ENCODE data around the gene SRSF9.

DNA sequence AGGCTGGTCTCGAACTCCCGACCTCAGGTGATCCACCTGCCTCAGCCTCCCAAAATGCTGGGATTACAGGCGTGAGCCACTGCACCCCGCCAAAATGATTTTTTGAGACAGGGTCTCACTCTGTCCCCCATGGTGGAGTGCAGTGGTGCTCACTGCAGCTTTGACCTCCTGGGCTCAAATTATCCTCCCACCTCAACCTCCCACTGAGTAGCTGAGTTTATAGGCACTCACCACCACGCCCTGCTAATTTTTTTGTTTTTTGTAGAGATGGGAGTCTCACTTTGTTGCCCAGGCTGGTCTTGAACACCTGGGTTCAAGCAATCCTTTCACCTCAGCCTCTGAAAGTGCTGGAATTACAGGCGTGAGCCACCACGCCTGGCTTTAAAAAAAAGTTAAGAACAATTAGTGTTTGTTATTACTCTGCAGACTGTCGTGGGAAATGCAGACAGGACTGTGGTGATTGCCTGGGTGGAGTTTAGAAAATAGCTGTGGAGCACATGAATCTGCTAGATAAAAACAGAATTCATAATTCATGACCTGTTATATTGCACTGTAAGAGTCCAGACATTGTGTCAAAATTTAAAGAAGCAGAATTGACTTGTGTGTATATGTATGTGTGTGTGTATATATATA, 40.8 kb downstream of the SRSF9 start:
- TF ChIP-seq CTCF (IDR thresholded peaks at IDR 0.05) (no peak), EZH2 (IDR thresholded peaks at IDR 0.05; ENCODE audit: borderline replicate concordance, insufficient read depth, low read depth, low read length, poor library complexity, severe bottlenecking) (no peak)
